Parathyroid adenoma (tissue), 2 donors: ENCODE results near the gene DEF6.
A peak's percentile ranks its signal among the peaks of the same experiment; 100 is the strongest.

ENCODE experiments used
- H2AFZ ChIP-seq: fragments of 300-600 bp; sonication (generic); one replicate; pipeline ENCODE4 v1.7.0; 2017; ENCODE audit warnings: antibody characterized with exemption, mild to moderate bottlenecking
- H3K27ac ChIP-seq: fragments of 300-600 bp; sonication (generic); one replicate; pipeline ENCODE4 v1.7.0; 2017
- H3K27me3 ChIP-seq: fragments of 300-600 bp; sonication (generic); one replicate; pipeline ENCODE4 v1.7.0; 2017; ENCODE audit warnings: low read length; ENCODE audit not compliant: control insufficient read depth, insufficient read depth
- H3K36me3 ChIP-seq: fragments of 300-600 bp; sonication (generic); one replicate; pipeline ENCODE4 v1.7.0; 2017; ENCODE audit warnings: low read length; ENCODE audit not compliant: control insufficient read depth, insufficient read depth
- H3K4me1 ChIP-seq: fragments of 300-600 bp; sonication (generic); one replicate; pipeline ENCODE4 v1.7.0; 2017; ENCODE audit warnings: control low read depth
- H3K4me2 ChIP-seq: fragments of 300-600 bp; sonication (generic); one replicate; pipeline ENCODE4 v1.7.0; 2017; ENCODE audit warnings: low read length
- H3K4me3 ChIP-seq: fragments of 300-600 bp; sonication (generic); one replicate; pipeline ENCODE4 v1.7.0; 2017; ENCODE audit warnings: low read depth, low read length
- H3K79me2 ChIP-seq: fragments of 300-600 bp; sonication (generic); one replicate; pipeline ENCODE4 v1.7.0; 2017; ENCODE audit warnings: control low read depth
- H3K9ac ChIP-seq: fragments of 300-600 bp; sonication (generic); one replicate; pipeline ENCODE4 v1.7.0; 2017; ENCODE audit warnings: mild to moderate bottlenecking
- H3K9me3 ChIP-seq: fragments of 300-600 bp; sonication (generic); one replicate; pipeline ENCODE4 v1.7.0; 2017; ENCODE audit warnings: low read length; ENCODE audit not compliant: control insufficient read depth
- CTCF ChIP-seq: fragments of 300-600 bp; sonication (generic); IDR thresholded peaks from one replicate; pipeline ENCODE4 v1.7.0; 2017; ENCODE audit warnings: antibody characterized with exemption, mild to moderate bottlenecking
- donor health status: primary hyperparathyroidism.

DEF6 gene

DNA sequence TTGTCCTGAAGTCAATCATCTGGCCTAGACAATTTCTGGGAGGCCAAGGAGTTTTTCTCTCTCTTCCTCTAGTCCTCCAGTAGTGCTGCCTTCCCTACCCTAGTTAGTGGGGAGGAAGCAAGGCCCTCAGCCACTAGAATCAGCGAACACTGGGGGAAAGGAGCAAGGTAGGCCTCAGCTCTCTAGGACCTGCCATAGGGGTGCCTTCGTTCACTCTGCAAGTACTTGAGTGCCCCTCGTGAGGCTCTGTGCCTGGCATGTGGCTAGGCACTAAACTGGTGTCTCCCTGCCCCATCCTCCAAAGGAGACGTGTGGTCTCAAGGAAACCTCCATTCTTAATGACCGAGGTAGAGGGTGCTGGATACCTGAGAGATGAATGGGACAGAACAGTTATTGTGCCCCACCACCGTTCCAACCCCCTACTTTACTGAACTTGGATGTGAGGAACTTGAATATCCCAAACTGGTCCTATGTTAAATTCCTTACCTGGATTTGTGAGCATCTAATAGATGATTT, 1.1 kb downstream of the DEF6 start:
- no peaks in the 10 kb centered on the region for H3K36me3 ChIP-seq
- no peak for TF ChIP-seq CTCF
- no peak overlapping the region for H3K27ac ChIP-seq
- H3K27me3 ChIP-seq = no peaks in the 10 kb centered on the region
- no peak overlapping the region for H3K9ac ChIP-seq
- H3K4me3 ChIP-seq = no peak overlapping the region
- H3K4me1 ChIP-seq = peaks cover 9% of the 10 kb centered on the region
- H3K9me3 ChIP-seq = no peaks in the 10 kb centered on the region
- no peaks in the 10 kb centered on the region for H3K79me2 ChIP-seq
- no peak overlapping the region for H2AFZ ChIP-seq
- H3K4me2 ChIP-seq = no peak overlapping the region

DNA sequence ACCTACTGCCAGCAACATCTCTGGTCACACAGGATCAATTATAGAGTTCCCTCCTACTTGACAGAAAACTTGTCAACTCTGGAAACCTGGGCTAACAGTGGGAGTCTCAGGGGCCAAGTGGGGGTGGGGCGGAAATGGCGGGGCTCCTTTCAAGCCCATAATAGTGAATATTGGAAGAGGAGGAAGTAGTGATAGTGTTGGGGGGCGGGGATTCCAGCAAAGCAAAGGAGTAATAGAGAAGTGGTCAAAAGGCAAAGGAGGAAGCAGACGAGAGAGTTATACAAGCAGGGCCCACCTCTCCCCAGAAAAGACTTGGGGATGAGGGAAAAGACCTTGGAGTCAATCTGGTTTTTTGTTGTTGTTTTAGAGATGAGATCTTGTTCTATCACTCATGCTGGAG, 2.1 kb downstream of the DEF6 start:
- Histone ChIP-seq H3K4me2 (no peak overlapping the region), H3K4me1 (peaks cover 9% of the 10 kb centered on the region), H3K27me3 (no peaks in the 10 kb centered on the region), H2AFZ (no peak overlapping the region), H3K4me3 (no peak overlapping the region), H3K9me3 (no peaks in the 10 kb centered on the region), H3K36me3 (no peaks in the 10 kb centered on the region), H3K27ac (no peak overlapping the region), H3K9ac (no peak overlapping the region), H3K79me2 (no peaks in the 10 kb centered on the region)
- TF ChIP-seq CTCF = no peak

- Histone ChIP-seq H3K27ac (no peak overlapping the region), H2AFZ (no peak overlapping the region), H3K9ac (no peak overlapping the region), H3K4me2 (no peak overlapping the region), H3K36me3 (no peaks in the 10 kb centered on the region), H3K4me1 (peaks cover 9% of the 10 kb centered on the region), H3K9me3 (no peaks in the 10 kb centered on the region), H3K27me3 (no peaks in the 10 kb centered on the region), H3K4me3 (no peak overlapping the region), H3K79me2 (no peaks in the 10 kb centered on the region)
- no peak for TF ChIP-seq CTCF
Observed at GRCh38 chr6:35300848-35301247, 3.2 kb downstream of the DEF6 start.

- H3K4me1 ChIP-seq = peaks cover 3% of the 10 kb centered on the region
- no peak overlapping the region for H3K4me2 ChIP-seq
- H3K4me3 ChIP-seq = no peak overlapping the region
- H3K9me3 ChIP-seq = no peaks in the 10 kb centered on the region
- no peak overlapping the region for H3K27ac ChIP-seq
- peak overlapping the region; percentile 54 for H2AFZ ChIP-seq
- no peak overlapping the region for H3K9ac ChIP-seq
- H3K27me3 ChIP-seq = no peaks in the 10 kb centered on the region
- no peaks in the 10 kb centered on the region for H3K36me3 ChIP-seq
- no peak for TF ChIP-seq CTCF
- H3K79me2 ChIP-seq = no peaks in the 10 kb centered on the region
Observed at GRCh38 chr6:35302604-35303241, 5.1 kb downstream of the DEF6 start.

GRCh38 chr6:35304299-35304698, 6.7 kb downstream of the DEF6 start:
- H3K4me2 ChIP-seq = no peak overlapping the region
- no peak for TF ChIP-seq CTCF
- no peaks in the 10 kb centered on the region for H3K9me3 ChIP-seq
- H3K4me1 ChIP-seq = no peaks in the 10 kb centered on the region
- H3K27ac ChIP-seq = no peak overlapping the region
- no peaks in the 10 kb centered on the region for H3K36me3 ChIP-seq
- H3K9ac ChIP-seq = no peak overlapping the region
- no peaks in the 10 kb centered on the region for H3K27me3 ChIP-seq
- H3K4me3 ChIP-seq = no peak overlapping the region
- H2AFZ ChIP-seq = no peak overlapping the region
- H3K79me2 ChIP-seq = no peaks in the 10 kb centered on the region
